Measurements from ENCODE around the gene LMX1B. TPM values are rescaled to one million over a fixed set of nuclear protein-coding genes. Genes with fewer than 3 reads are reported as not detected.

The LMX1B gene
- total RNA-seq, 1 experiment from 2014 or later, result 12.4 TPM

GRCh38 chr9:126683698-126684044, 69.9 kb downstream of the LMX1B start:
- Mint-ChIP-seq H3K4me3 (peak overlapping the region; percentile 42), H3K27ac (no peak overlapping the region), H3K9me3 (no peaks in the 10 kb centered on the region), H3K4me1 (peaks cover 39% of the 10 kb centered on the region), H3K27me3 (ENCODE audit: low read depth) (peaks cover 86% of the 10 kb centered on the region), H3K36me3 (no peaks in the 10 kb centered on the region)
- POLR2A ChIA-PET, result no interaction called here
- CTCF ChIA-PET, result interaction anchor here (0.6 to 1.6 kb wide), 9 partner anchors 12 to 183 kb away, joined by 3 to 8 read pairs (median 4); no protein-coding TSS in a partner anchor
- ATAC-seq (no peak), DNase-seq (ENCODE audit: low spot score) (no peak)
- TF ChIP-seq CREM (CRISPR knock-in tag; IDR thresholded peaks at IDR 0.05), result no peak
- TF ChIP-seq PRDM15 (CRISPR knock-in tag; IDR thresholded peaks at IDR 0.05), result peak; percentile 59; the same call in 1 of the 2 replicates
- no peak for TF ChIP-seq ATF6 (CRISPR knock-in tag; IDR thresholded peaks at IDR 0.05)
- no peak for TF ChIP-seq FOXP4 (CRISPR knock-in tag; IDR thresholded peaks at IDR 0.05)

- no peak overlapping the region for H3K4me3 Mint-ChIP-seq
- peaks cover 37% of the 10 kb centered on the region for H3K4me1 Mint-ChIP-seq
- TF ChIP-seq SP1 (CRISPR knock-in tag; conservative IDR thresholded peaks at IDR 0.05) (no peak), ZNF281 (CRISPR knock-in tag; IDR thresholded peaks at IDR 0.05) (no peak), MXD4 (CRISPR knock-in tag; IDR thresholded peaks at IDR 0.05; ENCODE audit: borderline replicate concordance) (no peak), CREB1 (CRISPR knock-in tag; IDR thresholded peaks at IDR 0.05) (no peak), ATF2 (CRISPR knock-in tag; IDR thresholded peaks at IDR 0.05; ENCODE audit: borderline replicate concordance, low read depth) (no peak), NFYB (CRISPR knock-in tag; conservative IDR thresholded peaks at IDR 0.05; ENCODE audit: low read depth) (no peak), SOX15 (CRISPR knock-in tag; IDR thresholded peaks at IDR 0.05) (no peak), FOXP1 (CRISPR knock-in tag; IDR thresholded peaks at IDR 0.05; ENCODE audit: borderline replicate concordance) (no peak), E2F5 (CRISPR knock-in tag; IDR thresholded peaks at IDR 0.05) (no peak), MLX (CRISPR knock-in tag; IDR thresholded peaks at IDR 0.05) (no peak)
- H3K27me3 Mint-ChIP-seq (ENCODE audit: low read depth), result peaks cover 86% of the 10 kb centered on the region
- H3K9me3 Mint-ChIP-seq, result no peaks in the 10 kb centered on the region
- CTCF ChIA-PET, result interaction anchor here (0.9 kb wide), 1 partner anchor 127 kb away, joined by 3 read pairs; no protein-coding TSS in a partner anchor
- no peak for DNase-seq (ENCODE audit: low spot score)
- POLR2A ChIA-PET, result no interaction called here
- no peaks in the 10 kb centered on the region for H3K36me3 Mint-ChIP-seq
- H3K27ac Mint-ChIP-seq, result no peak overlapping the region
- no peak for ATAC-seq
Observed at GRCh38 chr9:126684345-126684744, 70.6 kb downstream of the LMX1B start.

All from WTC11 (cell line).